GM12878 (cell line): ENCODE measurements around the gene DNAJC16. TPM values are rescaled to one million over a fixed set of nuclear protein-coding genes. Genes with fewer than 3 reads are reported as not detected.

Experiments used
- ATAC-seq: fragments of 200-7000 bp; cut with Tn5 transposase; 3 replicates; pipeline ENCODE4 v1.9.1; 2020; ENCODE audit warnings: mild to moderate bottlenecking, moderate library complexity
- BruUV-seq: library from RNA; stranded (reverse); fragments of 400-500 nt; replicated peaks from 2 replicates; lab custom pipeline; 2021; lab: Mats Ljungman, UMichigan
- CTCF ChIA-PET: fragments of 300-600 bp; sonication (Branson Sonifier 250); formaldehyde crosslinking; extraction: SDS; loops from one replicate; lab custom pipeline; 2021; ENCODE audit warnings: inconsistent platforms; lab: Yijun Ruan, JAX
- POLR2A ChIA-PET: fragments of 350-600 bp; formaldehyde crosslinking; extraction: SDS; loops from one replicate; lab custom pipeline; 2021; ENCODE audit warnings: inconsistent platforms; lab: Charles Lee
- RAD21 ChIA-PET: fragments of 300-600 bp; sonication (Branson Sonifier 250); formaldehyde crosslinking; loops from one replicate; lab custom pipeline; 2023; ENCODE audit warnings: antibody characterized with exemption; ENCODE audit not compliant: unreplicated experiment; lab: Charles Lee
- SMC1A ChIA-PET: fragments of 300-600 bp; sonication (Branson Sonifier 250); formaldehyde crosslinking; loops from one replicate; lab custom pipeline; 2023; ENCODE audit not compliant: unreplicated experiment, uncharacterized antibody; lab: Charles Lee
- DNase-seq: peaks from one replicate; pipeline ENCODE4 v3.0.0-alpha.2; 2011; ENCODE audit warnings: low read depth, low spot score
- FAIRE-seq: peaks from 3 replicates; lab custom pipeline; 2011; peaks lifted over from hg19 to GRCh38; lab: Jason Lieb, UNC
- H2AFZ ChIP-seq: 2 replicates; pipeline ENCODE4 v1.6.0; 2011; ENCODE audit warnings: low read depth, low read length, control low read depth; ENCODE audit not compliant: control insufficient read depth
- H3K27ac ChIP-seq: 2 replicates; pipeline ENCODE4 v1.5.1; 2011; ENCODE audit warnings: control low read depth; ENCODE audit not compliant: control insufficient read depth, insufficient read depth
- H3K27me3 ChIP-seq, 2 experiments: replicated peaks in 1 of 2; 2 replicates each; pipeline versions ENCODE4 v1.6.0 to v1.6.1; 2011; ENCODE audit warnings: low read length in 1 of 2; ENCODE audit not compliant: control insufficient read depth in 2 of 2, insufficient read depth in 2 of 2
- H3K36me3 ChIP-seq, 2 experiments: 2 replicates each; pipeline ENCODE4 v1.5.1; 2011; ENCODE audit warnings: low read length in 1 of 2; ENCODE audit not compliant: control insufficient read depth in 2 of 2, insufficient read depth in 2 of 2
- H3K4me1 ChIP-seq: 2 replicates; pipeline ENCODE4 v1.6.1; 2011; ENCODE audit warnings: mild to moderate bottlenecking, low read length, moderate library complexity, mixed read lengths; ENCODE audit not compliant: control insufficient read depth, insufficient read depth
- H3K4me2 ChIP-seq: 2 replicates; pipeline ENCODE4 v1.6.0; 2011; ENCODE audit warnings: control low read depth; ENCODE audit not compliant: control insufficient read depth, insufficient read depth
- H3K4me3 ChIP-seq: fragments of 200-600 bp; sonication (generic); 2 replicates; pipeline ENCODE4 v1.5.1; 2016
- H3K79me2 ChIP-seq: 2 replicates; pipeline ENCODE4 v1.6.0; 2011; ENCODE audit warnings: low read length; ENCODE audit not compliant: control insufficient read depth, insufficient read depth
- H3K9ac ChIP-seq: 2 replicates; pipeline ENCODE4 v1.8.0; 2011; ENCODE audit warnings: low read length, control low read depth, mixed read lengths; ENCODE audit not compliant: control insufficient read depth, insufficient read depth
- H3K9me3 ChIP-seq: replicated peaks from 3 replicates; pipeline ENCODE4 v1.5.1; 2011; ENCODE audit warnings: mild to moderate bottlenecking, low read length; ENCODE audit not compliant: control insufficient read depth, insufficient read depth
- H4K20me1 ChIP-seq: 2 replicates; pipeline ENCODE4 v1.6.0; 2011; ENCODE audit not compliant: control insufficient read depth, insufficient read depth
- DPF2 ChIP-seq: fragments of 450-650 bp; IDR thresholded peaks from 2 replicates; pipeline ENCODE4 v1.6.1; 2017; ENCODE audit warnings: mild to moderate bottlenecking
- GABPA ChIP-seq: IDR thresholded peaks from 2 replicates; pipeline ENCODE4 v1.6.1; 2014; ENCODE audit warnings: antibody characterized with exemption, low read depth, mild to moderate bottlenecking, inconsistent platforms
- HDAC2 ChIP-seq: fragments of 200-600 bp; sonication (generic); IDR thresholded peaks from 2 replicates; pipeline ENCODE4 v1.6.1; 2017
- HDAC6 ChIP-seq: fragments of 200-600 bp; sonication (generic); IDR thresholded peaks from one replicate; pipeline ENCODE4 v1.8.0; 2017; ENCODE audit warnings: antibody characterized with exemption; ENCODE audit not compliant: unreplicated experiment
- KDM1A ChIP-seq: fragments of 200-600 bp; sonication (generic); IDR thresholded peaks from 2 replicates; pipeline ENCODE4 v1.6.1; 2016; ENCODE audit warnings: borderline replicate concordance
- NFIC ChIP-seq: IDR thresholded peaks from 2 replicates; pipeline ENCODE4 v1.6.1; 2012; ENCODE audit warnings: low read depth, mild to moderate bottlenecking, inconsistent platforms, low read length, moderate library complexity
- NRF1 ChIP-seq: conservative IDR thresholded peaks from 2 replicates; pipeline ENCODE4 v1.6.1; 2011; ENCODE audit warnings: mild to moderate bottlenecking, low read depth, low read length, improper control_type of control experiment
- PAX8 ChIP-seq: fragments of 450-650 bp; IDR thresholded peaks from 2 replicates; pipeline ENCODE4 v1.6.1; 2017; ENCODE audit warnings: mild to moderate bottlenecking, moderate library complexity
- RUNX3 ChIP-seq: IDR thresholded peaks from 2 replicates; pipeline ENCODE4 v1.6.1; 2012; ENCODE audit warnings: low read length, inconsistent platforms
- SMC3 ChIP-seq: IDR thresholded peaks from 2 replicates; pipeline ENCODE4 v1.6.1; 2011; ENCODE audit warnings: low read length, improper control_type of control experiment, borderline replicate concordance
- SREBF1 ChIP-seq: IDR thresholded peaks from 2 replicates; pipeline ENCODE4 v1.6.1; 2012; ENCODE audit warnings: mild to moderate bottlenecking, low read length
- TBL1XR1 ChIP-seq: IDR thresholded peaks from 2 replicates; pipeline ENCODE4 v1.6.1; 2012; ENCODE audit warnings: low read depth, low read length, improper control_type of control experiment
- TCF3 ChIP-seq: IDR thresholded peaks from 2 replicates; pipeline ENCODE4 v1.6.1; 2012; ENCODE audit warnings: low read depth, mild to moderate bottlenecking, low read length, borderline replicate concordance; ENCODE audit not compliant: insufficient read depth
- WRNIP1 ChIP-seq: IDR thresholded peaks from 2 replicates; pipeline ENCODE4 v1.6.1; 2011; ENCODE audit warnings: low read depth, low read length, improper control_type of control experiment, borderline replicate concordance
- YBX1 ChIP-seq: fragments of 450-650 bp; IDR thresholded peaks from 2 replicates; pipeline ENCODE4 v1.6.1; 2016; ENCODE audit warnings: antibody characterized with exemption
- WGBS: methylation state at CpG from one replicate; pipeline ENCODE4 v1.1.6; 2016; ENCODE audit warnings: low lambda C conversion rate; ENCODE audit not compliant: insufficient replicate concordance, insufficient coverage; ENCODE audit errors: missing lambda C conversion rate; 5-methylcytosine and 5-hydroxymethylcytosine counted together
- in situ Hi-C: fragments of 300-500 bp; cut with MboI; formaldehyde crosslinking; loops from 9 replicates; pipeline ENCODE4 v1.14.3; 2018; ENCODE audit warnings: mixed read lengths
- intact Hi-C: fragments of 100-400 bp; cut with micrococcal nuclease; formaldehyde crosslinking; loops from one replicate; pipeline ENCODE4 v1.14.2; 2022; ENCODE audit not compliant: unreplicated experiment
- polyA plus RNA-seq, 11 experiments: library from polyadenylated mRNA; depleted of rRNA in 4 of 11; unstranded in 6 of 11; stranded (reverse) in 5 of 11; fragments of >200 nt; fragmentation: Nextera tagmentation in 4 of 11; fragmentation: Illumina TruSeq in 1 of 11; extraction: Ambion mirVana in 4 of 11; extraction: Trizol in 1 of 11; gene quantifications; 1 replicate in 1 of 11; 2 replicates in 10 of 11; pipeline versions ENCODE4 v1.2.1 to v1.2.3, GENCODE V29; 2011 to 2016; ENCODE audit warnings: inconsistent platforms in 2 of 11, missing spikeins in 2 of 11, low read depth in 1 of 11
- total RNA-seq, 4 experiments: library from RNA; depleted of rRNA in 3 of 4; stranded (reverse); fragments of >200 nt in 3 of 4; fragmentation: Illumina TruSeq in 1 of 4; extraction: Trizol in 1 of 4; gene quantifications; 2 replicates each; pipeline versions ENCODE4 v1.2.1 to v1.2.3, GENCODE V29; 2013 to 2021

The DNAJC16 gene
- total and polyA plus RNA-seq, 10 of the 15 experiments (the other 5 are each of a cell fraction or from before 2014, with no cell fraction given) = 2.4 to 12.7 (median 7.8) TPM

- H3K4me1 ChIP-seq = no peaks in the 10 kb centered on the region
- TF ChIP-seq SREBF1 (no peak), HDAC2 (no peak), HDAC6 (no peak), TCF3 (no peak), KDM1A (no peak), RUNX3 (no peak), NRF1 (no peak), PAX8 (no peak), GABPA (no peak), NFIC (no peak), DPF2 (no peak), SMC3 (no peak), TBL1XR1 (no peak), WRNIP1 (no peak), YBX1 (no peak)
- TF ChIP-seq, all 136 proteins: peak for 0
- Histone ChIP-seq H3K36me3 (no peaks in the 10 kb centered on the region), H3K9ac (no peak overlapping the region), H3K4me3 (no peak overlapping the region), H3K79me2 (no peaks in the 10 kb centered on the region), H3K27ac (no peak overlapping the region), H2AFZ (no peak overlapping the region), H4K20me1 (no peaks in the 10 kb centered on the region), H3K4me2 (no peak overlapping the region), H3K27me3 (no peaks in the 10 kb centered on the region), H3K9me3 (no peaks in the 10 kb centered on the region)
- no peak for DNase-seq
- POLR2A ChIA-PET = no interaction called here
- no peak for FAIRE-seq
- in situ Hi-C loops = no loop called here
- intact Hi-C loops = no loop called here
- RAD21 ChIA-PET = interaction anchor here (0.7 kb wide), 1 partner anchor 10 kb away, joined by 3 read pairs; no protein-coding TSS in a partner anchor
- ATAC-seq = no peak
- SMC1A ChIA-PET = no interaction called here
- CTCF ChIA-PET = no interaction called here
- 96% methylated on average over 9 of the region's 9 CpGs for WGBS
- BruUV-seq = no TSS peak
Observed at GRCh38 chr1:15493869-15494390, 32.7 kb upstream of the DNAJC16 start.
